ENCODE results near the gene PAK3. TPM values are rescaled to one million over a fixed set of nuclear protein-coding genes. Genes with fewer than 3 reads are reported as not detected.

The PAK3 gene
- total and polyA plus RNA-seq, 7 experiments from 2014 or later, result 0.12 to 0.90 (median 0.60) TPM; not detected in 2

DNA sequence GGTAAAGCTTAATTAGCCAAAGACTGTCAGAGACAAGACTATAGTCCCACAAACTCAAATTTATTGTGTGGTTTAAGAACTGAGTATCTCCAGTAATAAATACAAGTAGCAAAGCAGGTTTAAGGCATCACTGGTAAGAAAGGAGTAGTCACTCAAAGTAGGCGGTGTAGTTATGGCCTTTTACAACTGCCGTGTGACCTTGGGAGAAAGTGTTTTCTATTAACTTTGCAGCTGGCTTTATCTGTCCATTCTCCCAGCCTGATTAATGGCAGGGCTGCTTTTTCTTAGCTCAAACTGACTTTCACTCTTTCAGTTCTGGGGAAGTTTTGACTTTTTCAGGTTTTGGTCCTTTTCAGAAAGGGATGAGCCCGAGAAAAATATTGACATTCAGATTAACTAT is 7.4 kb upstream of the PAK3 start:
- no peaks in the 10 kb centered on the region for H3K36me3 ChIP-seq (ENCODE audit: control insufficient read depth in 2 of 3, insufficient read depth in 3 of 3, low read length in 3 of 3)
- CTCF ChIA-PET, result no interaction called here
- H3K9me3 ChIP-seq (ENCODE audit: control insufficient read depth in 2 of 3, low read length in 3 of 3), result no peaks in the 10 kb centered on the region
- H3K4me3 ChIP-seq (ENCODE audit: low read length), result no peak overlapping the region
- Mint-ChIP-seq H3K4me3 (no peak overlapping the region), H3K4me1 (no peaks in the 10 kb centered on the region), H3K9me3 (no peaks in the 10 kb centered on the region), H3K36me3 (no peaks in the 10 kb centered on the region), H3K27ac (no peak overlapping the region), H3K27me3 (peaks cover 6 to 21% (median 14%) of the 10 kb centered on the region in 5 donors)
- ATAC-seq, result no peak
- DNase-seq, result no peak
- peaks cover 0 to 2% of the 10 kb centered on the region in 2 donors for H3K27me3 ChIP-seq (ENCODE audit: control insufficient read depth in 2 of 2, insufficient read depth in 2 of 2, low read length in 2 of 2)
- intact Hi-C loops (cut with micrococcal nuclease), result no loop called here
- H3K27ac ChIP-seq (ENCODE audit: low read depth, low read length), result no peak overlapping the region
- H3K4me1 ChIP-seq (ENCODE audit: control insufficient read depth in 2 of 2, insufficient read depth in 2 of 2, low read length in 2 of 2), result no peaks in the 10 kb centered on the region
- POLR2A ChIA-PET, result no interaction called here

DNA sequence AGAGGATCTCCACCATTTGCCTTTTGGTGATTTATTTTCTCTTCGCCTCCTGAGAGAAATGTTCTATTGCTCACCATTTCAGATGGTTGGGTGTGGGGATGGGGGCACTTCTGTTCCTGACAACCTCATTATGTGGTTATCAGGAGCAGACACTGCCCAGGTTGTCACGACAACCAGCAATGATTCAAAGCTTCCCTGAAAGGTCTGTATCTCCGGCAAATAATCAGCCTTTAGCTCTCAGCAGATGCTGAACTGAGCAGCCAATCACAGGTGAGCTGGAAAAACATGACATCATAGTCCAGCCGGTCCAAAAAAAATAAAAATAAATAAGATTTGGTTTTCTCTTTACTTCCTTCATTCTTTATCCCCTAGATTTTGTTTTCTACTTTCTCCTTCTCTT is 5.5 kb upstream of the PAK3 start:
- ChIA-PET CTCF (no interaction called here), POLR2A (no interaction called here)
- H3K27ac ChIP-seq (ENCODE audit: low read depth, low read length), result no peak overlapping the region
- H3K4me1 ChIP-seq (ENCODE audit: control insufficient read depth in 2 of 2, insufficient read depth in 2 of 2, low read length in 2 of 2), result no peaks in the 10 kb centered on the region
- H3K9me3 ChIP-seq (ENCODE audit: control insufficient read depth in 2 of 3, low read length in 3 of 3), result no peaks in the 10 kb centered on the region
- Mint-ChIP-seq H3K36me3 (no peaks in the 10 kb centered on the region), H3K27me3 (peaks cover 12 to 24% (median 14%) of the 10 kb centered on the region in 5 donors), H3K9me3 (no peaks in the 10 kb centered on the region), H3K4me3 (no peak overlapping the region), H3K27ac (no peak overlapping the region), H3K4me1 (peaks cover 0 to 5% (median 4%) of the 10 kb centered on the region in 7 donors)
- DNase-seq, result no peak
- ATAC-seq, result no peak
- H3K4me3 ChIP-seq (ENCODE audit: low read length), result no peak overlapping the region
- intact Hi-C loops (cut with micrococcal nuclease), result loop anchor here in 1 of 2 donors (10.0 kb wide), 2 partner anchors 1086 to 1754 kb away; partner anchors contain the start of genes AMOT and TMEM164
- peaks cover 0 to 2% of the 10 kb centered on the region in 2 donors for H3K27me3 ChIP-seq (ENCODE audit: control insufficient read depth in 2 of 2, insufficient read depth in 2 of 2, low read length in 2 of 2)
- H3K36me3 ChIP-seq (ENCODE audit: control insufficient read depth in 2 of 3, insufficient read depth in 3 of 3, low read length in 3 of 3), result no peaks in the 10 kb centered on the region

DNA sequence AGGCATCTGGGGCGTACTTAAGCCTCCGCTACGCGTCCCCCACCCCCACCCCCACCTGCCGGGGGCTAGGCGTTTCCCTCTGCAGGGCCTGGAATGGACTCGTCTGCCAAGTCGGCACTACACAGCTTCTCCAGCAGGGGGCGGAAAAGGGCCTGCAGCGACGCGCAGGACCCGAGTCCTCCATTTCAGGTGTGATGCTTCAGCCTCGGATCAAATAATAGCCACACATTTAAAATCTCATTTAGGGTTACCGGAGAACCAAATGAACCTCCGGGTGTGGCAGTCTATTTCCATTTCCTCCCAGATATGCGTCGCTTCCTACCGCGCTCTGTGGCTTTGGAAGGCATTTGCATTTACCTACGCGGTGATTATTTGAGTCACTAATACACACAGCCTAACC is 2.9 kb downstream of the PAK3 start:
- Histone ChIP-seq H3K27me3 (ENCODE audit: control insufficient read depth in 2 of 2, insufficient read depth in 2 of 2, low read length in 2 of 2) (no peaks in the 10 kb centered on the region), H3K4me3 (ENCODE audit: low read length) (no peak overlapping the region), H3K4me1 (ENCODE audit: control insufficient read depth in 2 of 2, insufficient read depth in 2 of 2, low read length in 2 of 2) (no peaks in the 10 kb centered on the region), H3K36me3 (ENCODE audit: control insufficient read depth in 2 of 3, insufficient read depth in 3 of 3, low read length in 3 of 3) (no peaks in the 10 kb centered on the region), H3K27ac (ENCODE audit: low read depth, low read length) (no peak overlapping the region), H3K9me3 (ENCODE audit: control insufficient read depth in 2 of 3, low read length in 3 of 3) (no peaks in the 10 kb centered on the region)
- POLR2A ChIA-PET, result no interaction called here
- peak overlapping the region; percentile 23 to 70 (median 50) for H3K4me3 Mint-ChIP-seq
- intact Hi-C loops (cut with micrococcal nuclease), result loop anchor here (1.0 to 10.0 kb wide), 4 partner anchors 145 to 1746 kb away; partner anchors contain the start of genes AMOT (in 1 of the 2) and TMEM164 (in 1 of the 2)
- ATAC-seq (peak; percentile 81), DNase-seq (peak; percentile 28 to 63 (median 51))
- CTCF ChIA-PET, result interaction anchor here (0.6 to 1.9 kb wide), 2 partner anchors 11 to 107 kb away, joined by 3 to 5 read pairs; no protein-coding TSS in a partner anchor
- H3K27me3 Mint-ChIP-seq, result peaks cover 5 to 24% (median 13%) of the 10 kb centered on the region in 5 donors
- peaks cover 13 to 24% (median 15%) of the 10 kb centered on the region in 7 donors for H3K4me1 Mint-ChIP-seq
- peaks cover 0 to 2% (median 0%) of the 10 kb centered on the region in 11 donors for H3K9me3 Mint-ChIP-seq
- no peaks in the 10 kb centered on the region for H3K36me3 Mint-ChIP-seq
- H3K27ac Mint-ChIP-seq, result peak overlapping the region in 4 of 9 donors; percentile 56 to 74 (median 58)

DNA sequence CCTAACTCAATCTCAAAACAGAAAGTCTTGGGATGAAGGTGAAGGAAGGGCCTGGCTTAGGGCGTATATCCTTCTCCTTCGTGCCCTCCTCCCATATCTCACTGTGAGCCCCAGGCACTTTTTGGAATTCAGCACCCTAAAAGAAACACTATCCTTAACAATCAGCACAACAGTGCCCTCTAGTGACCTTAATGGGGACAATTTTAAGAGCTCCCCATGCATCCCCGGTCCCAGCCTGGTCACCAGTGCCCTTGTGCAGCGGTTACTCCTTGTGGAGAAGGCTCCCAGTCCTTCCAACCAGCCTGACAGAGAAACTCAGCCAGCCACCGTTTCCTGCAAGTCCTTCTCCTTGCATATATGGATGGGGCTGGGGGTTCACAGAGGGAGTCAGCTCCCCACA is 4.2 kb downstream of the PAK3 start:
- H3K27ac ChIP-seq (ENCODE audit: low read depth, low read length), result no peak overlapping the region
- DNase-seq, result peak in 5 of 9 donors; percentile 11 to 40 (median 35)
- Mint-ChIP-seq H3K27me3 (peaks cover 5 to 20% (median 7%) of the 10 kb centered on the region in 5 donors), H3K9me3 (peaks cover 0 to 2% (median 0%) of the 10 kb centered on the region in 11 donors), H3K4me1 (peaks cover 12 to 23% (median 15%) of the 10 kb centered on the region in 7 donors), H3K27ac (no peak overlapping the region), H3K36me3 (no peaks in the 10 kb centered on the region), H3K4me3 (no peak overlapping the region)
- H3K4me3 ChIP-seq (ENCODE audit: low read length), result no peak overlapping the region
- intact Hi-C loops (cut with micrococcal nuclease), result loop anchor here in 1 of 2 donors (1.0 to 5.0 kb wide), 3 partner anchors 21 to 648 kb away; no protein-coding TSS in a partner anchor
- ChIA-PET CTCF (interaction anchor here (0.6 to 1.0 kb wide), 2 partner anchors 96 to 100 kb away, joined by 3 to 5 read pairs; no protein-coding TSS in a partner anchor), POLR2A (no interaction called here)
- ATAC-seq, result peak; percentile 52
- H3K9me3 ChIP-seq (ENCODE audit: control insufficient read depth in 2 of 3, low read length in 3 of 3), result no peaks in the 10 kb centered on the region
- no peaks in the 10 kb centered on the region for H3K4me1 ChIP-seq (ENCODE audit: control insufficient read depth in 2 of 2, insufficient read depth in 2 of 2, low read length in 2 of 2)
- H3K27me3 ChIP-seq (ENCODE audit: control insufficient read depth in 2 of 2, insufficient read depth in 2 of 2, low read length in 2 of 2), result no peaks in the 10 kb centered on the region
- no peaks in the 10 kb centered on the region for H3K36me3 ChIP-seq (ENCODE audit: control insufficient read depth in 2 of 3, insufficient read depth in 3 of 3, low read length in 3 of 3)

DNA sequence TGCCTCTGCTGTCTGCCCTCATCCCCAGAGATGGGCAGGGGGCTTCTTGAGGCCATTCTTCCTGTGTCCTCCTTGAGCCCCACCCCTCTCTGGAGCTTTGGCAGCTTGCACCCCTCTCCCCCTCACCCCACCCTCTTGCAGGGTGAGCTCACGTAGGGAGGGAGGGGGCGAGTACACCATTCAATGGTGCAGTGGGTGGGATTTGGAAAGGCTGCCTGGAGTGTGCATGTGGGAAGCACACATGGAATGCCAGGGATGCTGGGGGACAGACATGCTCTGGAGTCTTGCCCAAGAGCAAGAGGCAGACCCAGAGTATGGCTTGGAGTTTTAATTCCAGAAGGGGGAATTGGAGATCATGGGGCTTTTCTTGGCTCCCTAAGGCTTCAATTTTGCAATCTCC is 5.6 kb downstream of the PAK3 start:
- Histone ChIP-seq H3K27me3 (ENCODE audit: control insufficient read depth in 2 of 2, insufficient read depth in 2 of 2, low read length in 2 of 2) (no peaks in the 10 kb centered on the region), H3K9me3 (ENCODE audit: control insufficient read depth in 2 of 3, low read length in 3 of 3) (no peaks in the 10 kb centered on the region), H3K4me1 (ENCODE audit: control insufficient read depth in 2 of 2, insufficient read depth in 2 of 2, low read length in 2 of 2) (no peaks in the 10 kb centered on the region), H3K27ac (ENCODE audit: low read depth, low read length) (no peak overlapping the region), H3K36me3 (ENCODE audit: control insufficient read depth in 2 of 3, insufficient read depth in 3 of 3, low read length in 3 of 3) (no peaks in the 10 kb centered on the region), H3K4me3 (ENCODE audit: low read length) (no peak overlapping the region)
- CTCF ChIA-PET, result no interaction called here
- Mint-ChIP-seq H3K4me1 (peaks cover 6 to 15% (median 10%) of the 10 kb centered on the region in 7 donors), H3K27me3 (peaks cover 0 to 12% (median 0%) of the 10 kb centered on the region in 5 donors), H3K9me3 (peaks cover 0 to 2% (median 0%) of the 10 kb centered on the region in 11 donors), H3K4me3 (no peak overlapping the region), H3K36me3 (no peaks in the 10 kb centered on the region), H3K27ac (no peak overlapping the region)
- intact Hi-C loops (cut with micrococcal nuclease), result loop anchor here in 1 of 2 donors (2.0 to 5.0 kb wide), 2 partner anchors 19 to 649 kb away; no protein-coding TSS in a partner anchor
- no peak for DNase-seq
- POLR2A ChIA-PET, result no interaction called here
- ATAC-seq, result no peak

DNA sequence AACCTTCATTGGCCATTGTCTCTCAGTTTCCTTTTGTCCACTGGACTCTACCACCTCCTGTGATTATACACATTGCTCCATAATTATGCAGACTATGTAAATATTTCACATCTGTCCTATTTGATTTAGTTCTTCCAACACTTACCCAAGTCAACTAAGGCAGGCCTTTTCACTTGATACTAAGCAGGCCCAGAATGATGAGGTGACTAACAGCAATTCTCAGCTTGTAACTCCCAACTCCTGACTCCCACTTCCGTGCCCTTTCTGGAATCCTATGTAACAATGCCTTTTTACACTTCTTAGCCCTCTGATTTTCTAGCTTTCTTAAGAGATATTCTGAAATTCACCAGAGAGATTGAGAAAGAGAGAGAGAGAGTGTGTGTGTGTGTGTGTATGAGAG is 6.6 kb downstream of the PAK3 start:
- H3K27me3 ChIP-seq (ENCODE audit: control insufficient read depth in 2 of 2, insufficient read depth in 2 of 2, low read length in 2 of 2), result no peaks in the 10 kb centered on the region
- Mint-ChIP-seq H3K27me3 (peaks cover 0 to 7% (median 0%) of the 10 kb centered on the region in 5 donors), H3K4me3 (no peak overlapping the region), H3K36me3 (no peaks in the 10 kb centered on the region), H3K4me1 (peaks cover 6 to 15% (median 10%) of the 10 kb centered on the region in 7 donors), H3K27ac (no peak overlapping the region), H3K9me3 (peaks cover 0 to 2% (median 0%) of the 10 kb centered on the region in 11 donors)
- no peaks in the 10 kb centered on the region for H3K9me3 ChIP-seq (ENCODE audit: control insufficient read depth in 2 of 3, low read length in 3 of 3)
- DNase-seq, result no peak
- no peak overlapping the region for H3K4me3 ChIP-seq (ENCODE audit: low read length)
- no peak for ATAC-seq
- ChIA-PET CTCF (no interaction called here), POLR2A (no interaction called here)
- intact Hi-C loops (cut with micrococcal nuclease), result loop anchor here in 1 of 2 donors (5.0 kb wide), 1 partner anchor 650 kb away; no protein-coding TSS in a partner anchor
- no peaks in the 10 kb centered on the region for H3K4me1 ChIP-seq (ENCODE audit: control insufficient read depth in 2 of 2, insufficient read depth in 2 of 2, low read length in 2 of 2)
- H3K27ac ChIP-seq (ENCODE audit: low read depth, low read length), result no peak overlapping the region
- no peaks in the 10 kb centered on the region for H3K36me3 ChIP-seq (ENCODE audit: control insufficient read depth in 2 of 3, insufficient read depth in 3 of 3, low read length in 3 of 3)

DNA sequence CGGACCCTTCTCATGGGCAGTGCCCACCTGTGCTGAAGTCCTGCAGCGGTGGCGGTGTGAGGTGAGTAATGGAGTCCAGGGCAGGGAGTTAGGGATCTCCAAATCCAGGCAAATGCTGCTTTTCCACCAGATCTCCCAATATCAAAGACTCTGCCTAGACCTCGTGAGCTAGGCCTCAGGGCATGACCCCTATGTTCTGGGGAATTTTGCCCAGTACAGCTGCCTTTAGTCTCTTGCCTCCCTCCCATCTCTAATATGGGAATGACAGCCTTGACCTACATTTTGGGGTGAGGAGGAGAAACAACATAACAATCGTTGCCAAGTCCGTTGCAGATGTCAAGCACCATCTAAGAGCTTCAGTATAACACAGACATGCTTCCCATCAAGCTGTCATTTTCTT is 7.3 kb downstream of the PAK3 start:
- H3K4me1 Mint-ChIP-seq, result peaks cover 6 to 12% (median 7%) of the 10 kb centered on the region in 7 donors
- Histone ChIP-seq H3K4me1 (ENCODE audit: control insufficient read depth in 2 of 2, insufficient read depth in 2 of 2, low read length in 2 of 2) (no peaks in the 10 kb centered on the region), H3K4me3 (ENCODE audit: low read length) (no peak overlapping the region), H3K9me3 (ENCODE audit: control insufficient read depth in 2 of 3, low read length in 3 of 3) (no peaks in the 10 kb centered on the region), H3K36me3 (ENCODE audit: control insufficient read depth in 2 of 3, insufficient read depth in 3 of 3, low read length in 3 of 3) (no peaks in the 10 kb centered on the region), H3K27ac (ENCODE audit: low read depth, low read length) (no peak overlapping the region), H3K27me3 (ENCODE audit: control insufficient read depth in 2 of 2, insufficient read depth in 2 of 2, low read length in 2 of 2) (no peaks in the 10 kb centered on the region)
- no peak for DNase-seq
- ChIA-PET CTCF (interaction anchor here (0.5 to 0.6 kb wide), 2 partner anchors 20 to 106 kb away, joined by 3 to 7 read pairs; no protein-coding TSS in a partner anchor), POLR2A (no interaction called here)
- no peak for ATAC-seq
- no peaks in the 10 kb centered on the region for H3K9me3 Mint-ChIP-seq
- no peaks in the 10 kb centered on the region for H3K36me3 Mint-ChIP-seq
- H3K27ac Mint-ChIP-seq, result no peak overlapping the region
- no peak overlapping the region for H3K4me3 Mint-ChIP-seq
- intact Hi-C loops (cut with micrococcal nuclease), result loop anchor here in 1 of 2 donors (5.0 kb wide), 1 partner anchor 651 kb away; no protein-coding TSS in a partner anchor
- H3K27me3 Mint-ChIP-seq, result peaks cover 0 to 3% (median 0%) of the 10 kb centered on the region in 5 donors

Data from naive thymus-derived CD4-positive, alpha-beta T cell (primary cell).